HCT116 (cell line): ENCODE measurements around the gene ADAT3. TPM values are rescaled to one million over a fixed set of nuclear protein-coding genes. Genes with fewer than 3 reads are reported as not detected.

ENCODE experiments used
- ATAC-seq: fragments of 200-7000 bp; cut with Tn5 transposase; 2 replicates; pipeline ENCODE4 v1.9.1; 2020; ENCODE audit warnings: mild to moderate bottlenecking, moderate library complexity
- BruUV-seq: library from RNA; stranded (reverse); fragments of 400-500 nt; replicated peaks from 2 replicates; lab custom pipeline; 2021; lab: Mats Ljungman, UMichigan
- CTCF ChIA-PET: fragments of 300-600 bp; sonication (Branson Sonifier 250); formaldehyde crosslinking; loops from one replicate; lab custom pipeline; 2021; ENCODE audit warnings: antibody characterized with exemption; lab: Charles Lee
- POLR2A ChIA-PET: fragments of 300-600, 350-600 bp; sonication (Branson Sonifier 250); formaldehyde crosslinking; loops from one replicate; lab custom pipeline; 2021; ENCODE audit warnings: antibody characterized with exemption; lab: Charles Lee
- RAD21 ChIA-PET, 2 experiments: fragments of 300-600 bp; sonication (Branson Sonifier 250); formaldehyde crosslinking; loops; one replicate each; lab custom pipeline; 2023; ENCODE audit warnings: low total read pairs in 2 of 2; ENCODE audit not compliant: uncharacterized antibody in 2 of 2, unreplicated experiment in 2 of 2, low non-redundant PET in 1 of 2; lab: Charles Lee
- DNase-seq: peaks from one replicate; pipeline ENCODE4 v3.0.0-alpha.2; 2010; ENCODE audit warnings: low read depth, low spot score
- H2AFZ ChIP-seq: fragments of 200-600 bp; shearing (Covaris generic), sonication (generic); 2 replicates; pipeline ENCODE4 v1.6.1; 2017; ENCODE audit warnings: low read depth, mixed run types, mixed read lengths, antibody characterized with exemption, low read length; ENCODE audit not compliant: poor library complexity, severe bottlenecking
- H3K27ac ChIP-seq: 2 replicates; pipeline ENCODE4 v1.5.1; 2012; ENCODE audit warnings: low read depth, low read length
- H3K27me3 ChIP-seq: fragments of 200-600 bp; sonication (generic); 2 replicates; pipeline ENCODE4 v1.6.1; 2016; ENCODE audit warnings: mixed run types, low read length, mixed read lengths; ENCODE audit not compliant: insufficient read depth
- H3K36me3 ChIP-seq, 2 experiments: fragments of 200-500 bp in 1 of 2; fragments of 200-600 bp in 1 of 2; sonication (Bioruptor generic) in 1 of 2; sonication (generic) in 1 of 2; 2 replicates each; pipeline versions ENCODE4 v1.5.1 to v1.6.1; 2014 to 2016; ENCODE audit warnings: low read length in 2 of 2, inconsistent platforms in 1 of 2, mixed read lengths in 1 of 2, mixed run types in 1 of 2; ENCODE audit not compliant: insufficient read depth in 2 of 2, control insufficient read depth in 1 of 2
- H3K4me1 ChIP-seq, 2 experiments: fragments of 200-600 bp in 1 of 2; sonication (generic) in 1 of 2; 2 replicates each; pipeline versions ENCODE4 v1.5.1 to v1.6.1; 2012 to 2017; ENCODE audit warnings: low read length in 2 of 2, inconsistent platforms in 1 of 2, mild to moderate bottlenecking in 1 of 2, mixed read lengths in 1 of 2, mixed run types in 1 of 2, moderate library complexity in 1 of 2; ENCODE audit not compliant: insufficient read depth in 2 of 2, control insufficient read depth in 1 of 2
- H3K4me2 ChIP-seq: fragments of 200-600 bp; sonication (generic); 2 replicates; pipeline ENCODE4 v1.6.1; 2017; ENCODE audit warnings: mixed run types, low read length, mixed read lengths
- H3K4me3 ChIP-seq, 2 experiments: fragments of 200-600 bp in 1 of 2; sonication (generic) in 1 of 2; replicated peaks in 1 of 2; 2 replicates each; pipeline ENCODE4 v1.5.1; 2011 to 2016; ENCODE audit warnings: low read length in 2 of 2, control low read depth in 1 of 2, low read depth in 1 of 2, mild to moderate bottlenecking in 1 of 2, mixed read lengths in 1 of 2, mixed run types in 1 of 2
- H3K79me2 ChIP-seq: fragments of 200-600 bp; sonication (generic); 2 replicates; pipeline ENCODE4 v1.6.1; 2017; ENCODE audit warnings: mild to moderate bottlenecking, mixed run types, low read length, moderate library complexity, mixed read lengths; ENCODE audit not compliant: insufficient read depth
- H3K9ac ChIP-seq: fragments of 200-600 bp; sonication (generic); 2 replicates; pipeline ENCODE4 v1.6.1; 2016; ENCODE audit warnings: low read length, mixed read lengths
- H3K9me2 ChIP-seq: fragments of 200-600 bp; sonication (generic), shearing (Covaris generic); 2 replicates; pipeline ENCODE4 v1.6.1; 2017; ENCODE audit warnings: mixed run types, mild to moderate bottlenecking, moderate library complexity; ENCODE audit not compliant: insufficient read depth
- H3K9me3 ChIP-seq, 2 experiments: fragments of 200-500 bp in 1 of 2; fragments of 200-600 bp in 1 of 2; sonication (Bioruptor generic) in 1 of 2; sonication (generic) in 1 of 2; 2 replicates each; pipeline ENCODE4 v1.6.1; 2014 to 2017; ENCODE audit warnings: low read length in 2 of 2, mixed read lengths in 2 of 2, inconsistent platforms in 1 of 2, low read depth in 1 of 2, mild to moderate bottlenecking in 1 of 2, mixed run types in 1 of 2, moderate library complexity in 1 of 2; ENCODE audit not compliant: control insufficient read depth in 1 of 2, insufficient read depth in 1 of 2
- H4K20me1 ChIP-seq: fragments of 200-600 bp; sonication (generic), shearing (Covaris generic); 2 replicates; pipeline ENCODE4 v1.6.1; 2017; ENCODE audit warnings: mixed run types, mild to moderate bottlenecking, moderate library complexity; ENCODE audit not compliant: insufficient read depth
- CBX3 ChIP-seq: IDR thresholded peaks from 2 replicates; pipeline ENCODE4 v1.6.1; 2012; ENCODE audit warnings: low read depth
- ELF1 ChIP-seq: IDR thresholded peaks from 2 replicates; pipeline ENCODE4 v1.6.1; 2012; ENCODE audit warnings: low read depth, borderline replicate concordance
- EZH2 ChIP-seq: fragments of 200-600 bp; sonication (generic); IDR thresholded peaks from 2 replicates; pipeline ENCODE4 v1.6.1; 2017; ENCODE audit warnings: antibody characterized with exemption, mixed run types
- EZH2phosphoT487 ChIP-seq: fragments of 200-600 bp; IDR thresholded peaks from 2 replicates; pipeline ENCODE4 v1.6.1; 2018; ENCODE audit warnings: antibody characterized with exemption, borderline replicate concordance
- FOSL1 ChIP-seq: IDR thresholded peaks from 2 replicates; pipeline ENCODE4 v1.6.1; 2012; ENCODE audit warnings: low read depth
- JUND ChIP-seq: IDR thresholded peaks from 2 replicates; pipeline ENCODE4 v1.6.1; 2012
- MAX ChIP-seq: IDR thresholded peaks from 2 replicates; pipeline ENCODE4 v1.6.1; 2012
- POLR2A ChIP-seq: IDR thresholded peaks from 2 replicates; pipeline ENCODE4 v1.7.0; 2011; ENCODE audit warnings: borderline replicate concordance; ENCODE audit not compliant: insufficient read depth, insufficient read length; ENCODE audit errors: extremely low read depth
- SIN3A ChIP-seq: IDR thresholded peaks from 2 replicates; pipeline ENCODE4 v1.6.1; 2012; ENCODE audit warnings: low read depth
- SP1 ChIP-seq: IDR thresholded peaks from 2 replicates; pipeline ENCODE4 v1.6.1; 2012; ENCODE audit warnings: low read depth
- SRF ChIP-seq: IDR thresholded peaks from 2 replicates; pipeline ENCODE4 v1.6.1; 2012; ENCODE audit warnings: low read depth
- TCF7L2 ChIP-seq: IDR thresholded peaks from 2 replicates; pipeline ENCODE4 v1.7.0; 2011; ENCODE audit warnings: borderline replicate concordance, inconsistent platforms; ENCODE audit not compliant: insufficient read depth, insufficient read length; ENCODE audit errors: extremely low read depth
- ZBTB33 ChIP-seq: IDR thresholded peaks from 2 replicates; pipeline ENCODE4 v1.6.1; 2011; ENCODE audit warnings: mild to moderate bottlenecking, low read length, moderate library complexity; ENCODE audit not compliant: insufficient replicate concordance; ENCODE audit errors: extremely low read depth
- ZFX ChIP-seq: fragments of 450-650 bp; IDR thresholded peaks from 2 replicates; pipeline ENCODE4 v1.6.1; 2017
- intact Hi-C: fragments of 100-400 bp; cut with micrococcal nuclease; formaldehyde crosslinking; loops from 2 replicates; pipeline ENCODE4 v1.10.0; 2022
- total RNA-seq: library from RNA; stranded (reverse); gene quantifications from one replicate; pipeline ENCODE4 v1.2.1, GENCODE V29; 2021; ENCODE audit not compliant: unreplicated experiment
- TF ChIP-seq, protein P1 (sequence below): IDR thresholded peaks from 2 replicates; pipeline ENCODE4 v1.6.1; 2012
- TF ChIP-seq, protein P2 (sequence below), 3 experiments: fragments of 200-600 bp in 1 of 3; sonication (generic) in 1 of 3; IDR thresholded peaks in 2 of 3; conservative IDR thresholded peaks in 1 of 3; 2 replicates each; pipeline ENCODE4 v1.5.1; 2012 to 2017; ENCODE audit warnings: low read depth in 2 of 3, low read length in 2 of 3, antibody characterized with exemption in 1 of 3, borderline replicate concordance in 1 of 3, control low read depth in 1 of 3, mild to moderate bottlenecking in 1 of 3, mixed read lengths in 1 of 3, mixed run types in 1 of 3, moderate library complexity in 1 of 3; ENCODE audit not compliant: insufficient read depth in 1 of 3

Gene ADAT3
- total RNA-seq, 1 experiment from 2014 or later: 15.9 TPM

DNA sequence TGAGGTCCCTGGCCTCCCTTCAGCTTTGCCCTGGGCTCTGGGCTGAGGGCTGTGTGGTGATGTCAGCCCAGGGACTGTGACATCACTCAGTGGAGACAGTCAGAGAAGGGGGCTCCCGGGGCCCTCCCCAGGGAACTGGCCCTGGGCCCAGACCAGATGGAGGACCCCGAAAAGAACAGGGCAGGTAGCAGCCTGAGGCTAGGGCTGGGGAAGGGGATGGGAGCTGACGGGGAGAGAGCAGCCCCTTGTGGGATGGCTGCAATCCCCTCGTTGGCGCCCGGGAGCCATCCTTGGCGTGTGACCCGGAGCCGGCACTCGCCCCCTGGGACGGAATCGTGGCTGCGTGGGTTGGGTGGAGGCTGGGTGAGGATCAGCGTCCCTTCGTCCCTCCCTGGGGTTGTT, 49.3 kb downstream of the ADAT3 start:
- no peak overlapping the region for H3K9ac ChIP-seq
- H3K9me3 ChIP-seq: no peaks in the 10 kb centered on the region
- no peak for DNase-seq
- no peaks in the 10 kb centered on the region for H3K27me3 ChIP-seq
- H3K4me1 ChIP-seq: no peaks in the 10 kb centered on the region
- H2AFZ ChIP-seq: no peak overlapping the region
- POLR2A ChIA-PET: no interaction called here
- intact Hi-C loops: no loop called here
- BruUV-seq: no TSS peak
- no peak overlapping the region for H3K4me3 ChIP-seq
- H3K36me3 ChIP-seq: peaks cover 0 to 3% of the 10 kb centered on the region in 2 experiments; a peak in 1 of 4 replicates
- H4K20me1 ChIP-seq: no peaks in the 10 kb centered on the region
- TF ChIP-seq ELF1 (no peak), CBX3 (no peak), SP1 (no peak), JUND (no peak), SIN3A (no peak), EZH2 (no peak), ZBTB33 (no peak), EZH2phosphoT487 (no peak), POLR2A (no peak), TCF7L2 (no peak), SRF (no peak), ZFX (no peak), MAX (no peak), FOSL1 (no peak)
- TF ChIP-seq, protein P1, sequence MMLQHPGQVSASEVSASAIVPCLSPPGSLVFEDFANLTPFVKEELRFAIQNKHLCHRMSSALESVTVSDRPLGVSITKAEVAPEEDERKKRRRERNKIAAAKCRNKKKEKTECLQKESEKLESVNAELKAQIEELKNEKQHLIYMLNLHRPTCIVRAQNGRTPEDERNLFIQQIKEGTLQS: no peak
- TF ChIP-seq, protein P2, sequence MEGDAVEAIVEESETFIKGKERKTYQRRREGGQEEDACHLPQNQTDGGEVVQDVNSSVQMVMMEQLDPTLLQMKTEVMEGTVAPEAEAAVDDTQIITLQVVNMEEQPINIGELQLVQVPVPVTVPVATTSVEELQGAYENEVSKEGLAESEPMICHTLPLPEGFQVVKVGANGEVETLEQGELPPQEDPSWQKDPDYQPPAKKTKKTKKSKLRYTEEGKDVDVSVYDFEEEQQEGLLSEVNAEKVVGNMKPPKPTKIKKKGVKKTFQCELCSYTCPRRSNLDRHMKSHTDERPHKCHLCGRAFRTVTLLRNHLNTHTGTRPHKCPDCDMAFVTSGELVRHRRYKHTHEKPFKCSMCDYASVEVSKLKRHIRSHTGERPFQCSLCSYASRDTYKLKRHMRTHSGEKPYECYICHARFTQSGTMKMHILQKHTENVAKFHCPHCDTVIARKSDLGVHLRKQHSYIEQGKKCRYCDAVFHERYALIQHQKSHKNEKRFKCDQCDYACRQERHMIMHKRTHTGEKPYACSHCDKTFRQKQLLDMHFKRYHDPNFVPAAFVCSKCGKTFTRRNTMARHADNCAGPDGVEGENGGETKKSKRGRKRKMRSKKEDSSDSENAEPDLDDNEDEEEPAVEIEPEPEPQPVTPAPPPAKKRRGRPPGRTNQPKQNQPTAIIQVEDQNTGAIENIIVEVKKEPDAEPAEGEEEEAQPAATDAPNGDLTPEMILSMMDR (IDR thresholded peaks at IDR 0.05 in 2 of 3, conservative IDR thresholded peaks at IDR 0.05 in 1 of 3; ENCODE audit: borderline replicate concordance in 1 of 3, insufficient read depth in 1 of 3, low read depth in 2 of 3, low read length in 2 of 3): no peak
- no peak for ATAC-seq
- no peaks in the 10 kb centered on the region for H3K9me2 ChIP-seq
- H3K4me2 ChIP-seq: no peak overlapping the region
- no peak overlapping the region for H3K27ac ChIP-seq
- peaks cover 83% of the 10 kb centered on the region for H3K79me2 ChIP-seq
- RAD21 ChIA-PET: no interaction called here
- CTCF ChIA-PET: interaction anchor here (1.3 kb wide), 1 partner anchor 8 kb away, joined by 3 read pairs; no protein-coding TSS in a partner anchor
